ACHN (cell line): ENCODE data around the gene GOLGA6L9.
"Not testable (repeated sequence)": the region's sequence is repeated elsewhere in the genome, so short reads cannot be mapped to it uniquely, and the experiment has no call there.

Experiments
- DNase-seq: peaks from one replicate; pipeline ENCODE4 v3.0.0-alpha.2; 2015
- in situ Hi-C: cut with HindIII; loops from 2 replicates; pipeline ENCODE4 v1.10.0; 2017; ENCODE audit warnings: low sequenced_read_pairs, low pct_ligation_motif_present, low pct_unique_long_range_greater_than_20kb

GOLGA6L9 gene

GRCh38 chr15:82445420-82445819 is 15.8 kb downstream of the GOLGA6L9 start:
- in situ Hi-C loops, DNase-seq: not testable (repeated sequence)

GRCh38 chr15:82457336-82457735 is 27.7 kb downstream of the GOLGA6L9 start:
- in situ Hi-C loops, DNase-seq: not testable (repeated sequence)

GRCh38 chr15:82465629-82466028 is 36.0 kb downstream of the GOLGA6L9 start:
- in situ Hi-C loops, DNase-seq: not testable (repeated sequence)

GRCh38 chr15:82468205-82468604 is 38.6 kb downstream of the GOLGA6L9 start:
- in situ Hi-C loops, DNase-seq: not testable (repeated sequence)

- not testable (repeated sequence) for DNase-seq
Observed at GRCh38 chr15:82469381-82469780, 39.8 kb downstream of the GOLGA6L9 start.

GRCh38 chr15:82472269-82472982 is 42.8 kb downstream of the GOLGA6L9 start:
- in situ Hi-C loops, DNase-seq: not testable (repeated sequence)

More at GRCh38 chr15:82469381-82469780, 39.8 kb downstream of the GOLGA6L9 start:
- in situ Hi-C loops = not testable (repeated sequence)

GRCh38 chr15:82474596-82475325 is 45.1 kb downstream of the GOLGA6L9 start:
- DNase-seq, in situ Hi-C loops: not testable (repeated sequence)

- in situ Hi-C loops, DNase-seq: not testable (repeated sequence)
Observed at GRCh38 chr15:82475345-82475967, 45.8 kb downstream of the GOLGA6L9 start.

GRCh38 chr15:82476697-82477342 is 47.2 kb downstream of the GOLGA6L9 start:
- DNase-seq, in situ Hi-C loops: not testable (repeated sequence)

- DNase-seq, in situ Hi-C loops: not testable (repeated sequence)
Observed at GRCh38 chr15:82477343-82478057, 47.9 kb downstream of the GOLGA6L9 start.
